Measurements from ENCODE around the gene ATP7B. TPM values are rescaled to one million over a fixed set of nuclear protein-coding genes. Genes with fewer than 3 reads are reported as not detected.

ATP7B gene
- total and polyA plus RNA-seq, 2 experiments from 2014 or later, result 2.2 to 12.8 TPM

DNA sequence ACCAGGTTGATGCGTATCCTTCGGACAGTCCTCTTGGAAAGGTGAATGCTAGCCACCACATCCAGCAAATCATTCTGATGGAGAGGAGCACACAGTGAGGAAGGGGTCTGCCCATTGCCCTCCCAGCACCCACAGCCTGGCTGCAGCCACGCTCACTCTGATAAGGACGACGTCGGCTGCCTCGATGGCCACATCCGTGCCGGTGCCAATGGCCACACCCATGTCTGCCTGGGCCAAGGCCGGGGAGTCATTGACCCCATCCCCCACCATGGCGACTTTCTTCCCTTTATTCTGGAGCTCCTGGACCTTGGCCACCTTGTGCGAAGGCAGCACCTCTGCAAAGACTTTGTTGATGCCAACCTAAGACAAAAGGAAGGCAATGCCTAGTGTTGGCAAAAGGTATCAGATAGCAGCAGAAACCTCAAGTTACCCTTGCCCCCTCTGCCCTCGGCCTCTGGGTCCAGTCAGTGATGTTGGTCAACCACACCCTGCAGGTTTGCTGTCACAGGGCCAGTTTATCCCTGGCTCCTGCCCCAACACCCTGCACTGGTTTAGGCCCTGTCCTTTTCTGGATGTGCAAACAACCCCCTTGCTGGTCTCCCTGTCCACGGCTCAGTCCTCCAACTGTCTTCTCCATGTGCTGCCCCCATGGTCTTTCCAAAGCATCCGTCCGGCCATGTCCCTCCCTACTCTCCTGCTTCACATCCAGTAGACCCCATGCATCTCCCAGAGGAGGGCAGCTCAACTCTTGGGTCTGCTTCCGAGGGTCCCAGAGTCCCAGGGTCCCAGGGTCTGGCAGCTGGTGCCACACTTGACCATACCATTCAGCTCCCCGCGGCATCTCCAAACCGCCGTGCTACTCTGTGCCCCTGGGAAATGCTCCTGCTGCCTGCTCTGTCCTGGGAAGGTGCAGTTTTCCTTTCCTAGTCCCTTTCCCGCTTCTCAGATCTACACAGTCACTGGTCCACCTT, 73.6 kb downstream of the ATP7B start:
- Histone ChIP-seq H3K4me2 (no peak overlapping the region), H3F3A (replicated peaks; ENCODE audit: low read depth) (no peaks in the 10 kb centered on the region), H3K9me2 (ENCODE audit: insufficient read depth) (no peaks in the 10 kb centered on the region), H3K79me2 (replicated peaks; ENCODE audit: insufficient read depth) (no peaks in the 10 kb centered on the region), H2AFZ (no peak overlapping the region), H3K36me3 (ENCODE audit: insufficient read depth) (no peaks in the 10 kb centered on the region; the same call in 1 of the 2 replicates), H3K27me3 (ENCODE audit: insufficient read depth) (no peaks in the 10 kb centered on the region), H3K4me1 (ENCODE audit: insufficient read depth) (no peaks in the 10 kb centered on the region), H3K27ac (ENCODE audit: low read depth) (no peak overlapping the region), H4K20me1 (replicated peaks; ENCODE audit: insufficient read depth) (no peaks in the 10 kb centered on the region), H3K4me3 (no peak overlapping the region)
- Mint-ChIP-seq H3K27me3 (ENCODE audit: insufficient read depth, low read depth, poor library complexity) (peaks cover 11% of the 10 kb centered on the region), H3K36me3 (ENCODE audit: low read depth) (no peaks in the 10 kb centered on the region; the same call in 1 of the 3 replicates), H3K27ac (peak overlapping the region; percentile 70; the same call in 1 of the 2 replicates), H3K9me3 (no peaks in the 10 kb centered on the region; the same call in 2 of the 3 replicates), H3K4me1 (no peaks in the 10 kb centered on the region; the same call in 2 of the 3 replicates), H3K4me3 (no peak overlapping the region)
- ATAC-seq (no peak), DNase-seq (ENCODE audit: low spot score) (no peak)
- TF ChIP-seq CREB1 (CRISPR knock-in tag; IDR thresholded peaks at IDR 0.05; ENCODE audit: low read depth) (no peak), NANOG (IDR thresholded peaks at IDR 0.05; ENCODE audit: borderline replicate concordance) (no peak), ZNF114 (CRISPR knock-in tag; IDR thresholded peaks at IDR 0.05) (no peak), ZNF331 (CRISPR knock-in tag; IDR thresholded peaks at IDR 0.05; ENCODE audit: low read depth) (no peak), JUNB (IDR thresholded peaks at IDR 0.05; ENCODE audit: unreplicated experiment) (no peak), STAT1 (IDR thresholded peaks at IDR 0.05; ENCODE audit: unreplicated experiment) (no peak), EZH2phosphoT487 (IDR thresholded peaks at IDR 0.05; ENCODE audit: unreplicated experiment) (no peak), POLR2AphosphoS5 (IDR thresholded peaks at IDR 0.05; ENCODE audit: low read depth) (no peak), EZH2 (IDR thresholded peaks at IDR 0.05; ENCODE audit: low read depth, unreplicated experiment) (no peak)
- TF ChIP-seq, protein P1, sequence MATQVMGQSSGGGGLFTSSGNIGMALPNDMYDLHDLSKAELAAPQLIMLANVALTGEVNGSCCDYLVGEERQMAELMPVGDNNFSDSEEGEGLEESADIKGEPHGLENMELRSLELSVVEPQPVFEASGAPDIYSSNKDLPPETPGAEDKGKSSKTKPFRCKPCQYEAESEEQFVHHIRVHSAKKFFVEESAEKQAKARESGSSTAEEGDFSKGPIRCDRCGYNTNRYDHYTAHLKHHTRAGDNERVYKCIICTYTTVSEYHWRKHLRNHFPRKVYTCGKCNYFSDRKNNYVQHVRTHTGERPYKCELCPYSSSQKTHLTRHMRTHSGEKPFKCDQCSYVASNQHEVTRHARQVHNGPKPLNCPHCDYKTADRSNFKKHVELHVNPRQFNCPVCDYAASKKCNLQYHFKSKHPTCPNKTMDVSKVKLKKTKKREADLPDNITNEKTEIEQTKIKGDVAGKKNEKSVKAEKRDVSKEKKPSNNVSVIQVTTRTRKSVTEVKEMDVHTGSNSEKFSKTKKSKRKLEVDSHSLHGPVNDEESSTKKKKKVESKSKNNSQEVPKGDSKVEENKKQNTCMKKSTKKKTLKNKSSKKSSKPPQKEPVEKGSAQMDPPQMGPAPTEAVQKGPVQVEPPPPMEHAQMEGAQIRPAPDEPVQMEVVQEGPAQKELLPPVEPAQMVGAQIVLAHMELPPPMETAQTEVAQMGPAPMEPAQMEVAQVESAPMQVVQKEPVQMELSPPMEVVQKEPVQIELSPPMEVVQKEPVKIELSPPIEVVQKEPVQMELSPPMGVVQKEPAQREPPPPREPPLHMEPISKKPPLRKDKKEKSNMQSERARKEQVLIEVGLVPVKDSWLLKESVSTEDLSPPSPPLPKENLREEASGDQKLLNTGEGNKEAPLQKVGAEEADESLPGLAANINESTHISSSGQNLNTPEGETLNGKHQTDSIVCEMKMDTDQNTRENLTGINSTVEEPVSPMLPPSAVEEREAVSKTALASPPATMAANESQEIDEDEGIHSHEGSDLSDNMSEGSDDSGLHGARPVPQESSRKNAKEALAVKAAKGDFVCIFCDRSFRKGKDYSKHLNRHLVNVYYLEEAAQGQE (IDR thresholded peaks at IDR 0.05; ENCODE audit: unreplicated experiment), result no peak
- TF ChIP-seq, protein P2, sequence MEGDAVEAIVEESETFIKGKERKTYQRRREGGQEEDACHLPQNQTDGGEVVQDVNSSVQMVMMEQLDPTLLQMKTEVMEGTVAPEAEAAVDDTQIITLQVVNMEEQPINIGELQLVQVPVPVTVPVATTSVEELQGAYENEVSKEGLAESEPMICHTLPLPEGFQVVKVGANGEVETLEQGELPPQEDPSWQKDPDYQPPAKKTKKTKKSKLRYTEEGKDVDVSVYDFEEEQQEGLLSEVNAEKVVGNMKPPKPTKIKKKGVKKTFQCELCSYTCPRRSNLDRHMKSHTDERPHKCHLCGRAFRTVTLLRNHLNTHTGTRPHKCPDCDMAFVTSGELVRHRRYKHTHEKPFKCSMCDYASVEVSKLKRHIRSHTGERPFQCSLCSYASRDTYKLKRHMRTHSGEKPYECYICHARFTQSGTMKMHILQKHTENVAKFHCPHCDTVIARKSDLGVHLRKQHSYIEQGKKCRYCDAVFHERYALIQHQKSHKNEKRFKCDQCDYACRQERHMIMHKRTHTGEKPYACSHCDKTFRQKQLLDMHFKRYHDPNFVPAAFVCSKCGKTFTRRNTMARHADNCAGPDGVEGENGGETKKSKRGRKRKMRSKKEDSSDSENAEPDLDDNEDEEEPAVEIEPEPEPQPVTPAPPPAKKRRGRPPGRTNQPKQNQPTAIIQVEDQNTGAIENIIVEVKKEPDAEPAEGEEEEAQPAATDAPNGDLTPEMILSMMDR (conservative IDR thresholded peaks at IDR 0.05; ENCODE audit: low read depth in 2 of 2), result no peak
- TF ChIP-seq, protein P3, sequence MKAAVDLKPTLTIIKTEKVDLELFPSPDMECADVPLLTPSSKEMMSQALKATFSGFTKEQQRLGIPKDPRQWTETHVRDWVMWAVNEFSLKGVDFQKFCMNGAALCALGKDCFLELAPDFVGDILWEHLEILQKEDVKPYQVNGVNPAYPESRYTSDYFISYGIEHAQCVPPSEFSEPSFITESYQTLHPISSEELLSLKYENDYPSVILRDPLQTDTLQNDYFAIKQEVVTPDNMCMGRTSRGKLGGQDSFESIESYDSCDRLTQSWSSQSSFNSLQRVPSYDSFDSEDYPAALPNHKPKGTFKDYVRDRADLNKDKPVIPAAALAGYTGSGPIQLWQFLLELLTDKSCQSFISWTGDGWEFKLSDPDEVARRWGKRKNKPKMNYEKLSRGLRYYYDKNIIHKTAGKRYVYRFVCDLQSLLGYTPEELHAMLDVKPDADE (IDR thresholded peaks at IDR 0.05), result no peak
- TF ChIP-seq, protein P4, sequence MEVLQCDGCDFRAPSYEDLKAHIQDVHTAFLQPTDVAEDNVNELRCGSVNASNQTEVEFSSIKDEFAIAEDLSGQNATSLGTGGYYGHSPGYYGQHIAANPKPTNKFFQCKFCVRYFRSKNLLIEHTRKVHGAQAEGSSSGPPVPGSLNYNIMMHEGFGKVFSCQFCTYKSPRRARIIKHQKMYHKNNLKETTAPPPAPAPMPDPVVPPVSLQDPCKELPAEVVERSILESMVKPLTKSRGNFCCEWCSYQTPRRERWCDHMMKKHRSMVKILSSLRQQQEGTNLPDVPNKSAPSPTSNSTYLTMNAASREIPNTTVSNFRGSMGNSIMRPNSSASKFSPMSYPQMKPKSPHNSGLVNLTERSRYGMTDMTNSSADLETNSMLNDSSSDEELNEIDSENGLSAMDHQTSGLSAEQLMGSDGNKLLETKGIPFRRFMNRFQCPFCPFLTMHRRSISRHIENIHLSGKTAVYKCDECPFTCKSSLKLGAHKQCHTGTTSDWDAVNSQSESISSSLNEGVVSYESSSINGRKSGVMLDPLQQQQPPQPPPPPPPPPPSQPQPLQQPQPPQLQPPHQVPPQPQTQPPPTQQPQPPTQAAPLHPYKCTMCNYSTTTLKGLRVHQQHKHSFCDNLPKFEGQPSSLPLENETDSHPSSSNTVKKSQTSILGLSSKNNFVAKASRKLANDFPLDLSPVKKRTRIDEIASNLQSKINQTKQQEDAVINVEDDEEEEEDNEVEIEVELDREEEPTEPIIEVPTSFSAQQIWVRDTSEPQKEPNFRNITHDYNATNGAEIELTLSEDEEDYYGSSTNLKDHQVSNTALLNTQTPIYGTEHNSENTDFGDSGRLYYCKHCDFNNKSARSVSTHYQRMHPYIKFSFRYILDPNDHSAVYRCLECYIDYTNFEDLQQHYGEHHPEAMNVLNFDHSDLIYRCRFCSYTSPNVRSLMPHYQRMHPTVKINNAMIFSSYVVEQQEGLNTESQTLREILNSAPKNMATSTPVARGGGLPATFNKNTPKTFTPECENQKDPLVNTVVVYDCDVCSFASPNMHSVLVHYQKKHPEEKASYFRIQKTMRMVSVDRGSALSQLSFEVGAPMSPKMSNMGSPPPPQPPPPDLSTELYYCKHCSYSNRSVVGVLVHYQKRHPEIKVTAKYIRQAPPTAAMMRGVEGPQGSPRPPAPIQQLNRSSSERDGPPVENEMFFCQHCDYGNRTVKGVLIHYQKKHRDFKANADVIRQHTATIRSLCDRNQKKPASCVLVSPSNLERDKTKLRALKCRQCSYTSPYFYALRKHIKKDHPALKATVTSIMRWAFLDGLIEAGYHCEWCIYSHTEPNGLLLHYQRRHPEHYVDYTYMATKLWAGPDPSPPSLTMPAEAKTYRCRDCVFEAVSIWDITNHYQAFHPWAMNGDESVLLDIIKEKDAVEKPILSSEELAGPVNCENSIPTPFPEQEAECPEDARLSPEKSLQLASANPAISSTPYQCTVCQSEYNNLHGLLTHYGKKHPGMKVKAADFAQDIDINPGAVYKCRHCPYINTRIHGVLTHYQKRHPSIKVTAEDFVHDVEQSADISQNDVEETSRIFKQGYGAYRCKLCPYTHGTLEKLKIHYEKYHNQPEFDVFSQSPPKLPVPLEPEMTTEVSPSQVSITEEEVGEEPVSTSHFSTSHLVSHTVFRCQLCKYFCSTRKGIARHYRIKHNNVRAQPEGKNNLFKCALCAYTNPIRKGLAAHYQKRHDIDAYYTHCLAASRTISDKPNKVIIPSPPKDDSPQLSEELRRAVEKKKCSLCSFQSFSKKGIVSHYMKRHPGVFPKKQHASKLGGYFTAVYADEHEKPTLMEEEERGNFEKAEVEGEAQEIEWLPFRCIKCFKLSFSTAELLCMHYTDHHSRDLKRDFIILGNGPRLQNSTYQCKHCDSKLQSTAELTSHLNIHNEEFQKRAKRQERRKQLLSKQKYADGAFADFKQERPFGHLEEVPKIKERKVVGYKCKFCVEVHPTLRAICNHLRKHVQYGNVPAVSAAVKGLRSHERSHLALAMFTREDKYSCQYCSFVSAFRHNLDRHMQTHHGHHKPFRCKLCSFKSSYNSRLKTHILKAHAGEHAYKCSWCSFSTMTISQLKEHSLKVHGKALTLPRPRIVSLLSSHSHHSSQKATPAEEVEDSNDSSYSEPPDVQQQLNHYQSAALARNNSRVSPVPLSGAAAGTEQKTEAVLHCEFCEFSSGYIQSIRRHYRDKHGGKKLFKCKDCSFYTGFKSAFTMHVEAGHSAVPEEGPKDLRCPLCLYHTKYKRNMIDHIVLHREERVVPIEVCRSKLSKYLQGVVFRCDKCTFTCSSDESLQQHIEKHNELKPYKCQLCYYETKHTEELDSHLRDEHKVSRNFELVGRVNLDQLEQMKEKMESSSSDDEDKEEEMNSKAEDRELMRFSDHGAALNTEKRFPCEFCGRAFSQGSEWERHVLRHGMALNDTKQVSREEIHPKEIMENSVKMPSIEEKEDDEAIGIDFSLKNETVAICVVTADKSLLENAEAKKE (CRISPR knock-in tag; IDR thresholded peaks at IDR 0.05), result no peak
